Measurements from ENCODE around the gene FMNL2.
"Not testable (repeated sequence)": the region's sequence is repeated elsewhere in the genome, so short reads cannot be mapped to it uniquely, and the experiment has no call there.

FMNL2 gene

DNA sequence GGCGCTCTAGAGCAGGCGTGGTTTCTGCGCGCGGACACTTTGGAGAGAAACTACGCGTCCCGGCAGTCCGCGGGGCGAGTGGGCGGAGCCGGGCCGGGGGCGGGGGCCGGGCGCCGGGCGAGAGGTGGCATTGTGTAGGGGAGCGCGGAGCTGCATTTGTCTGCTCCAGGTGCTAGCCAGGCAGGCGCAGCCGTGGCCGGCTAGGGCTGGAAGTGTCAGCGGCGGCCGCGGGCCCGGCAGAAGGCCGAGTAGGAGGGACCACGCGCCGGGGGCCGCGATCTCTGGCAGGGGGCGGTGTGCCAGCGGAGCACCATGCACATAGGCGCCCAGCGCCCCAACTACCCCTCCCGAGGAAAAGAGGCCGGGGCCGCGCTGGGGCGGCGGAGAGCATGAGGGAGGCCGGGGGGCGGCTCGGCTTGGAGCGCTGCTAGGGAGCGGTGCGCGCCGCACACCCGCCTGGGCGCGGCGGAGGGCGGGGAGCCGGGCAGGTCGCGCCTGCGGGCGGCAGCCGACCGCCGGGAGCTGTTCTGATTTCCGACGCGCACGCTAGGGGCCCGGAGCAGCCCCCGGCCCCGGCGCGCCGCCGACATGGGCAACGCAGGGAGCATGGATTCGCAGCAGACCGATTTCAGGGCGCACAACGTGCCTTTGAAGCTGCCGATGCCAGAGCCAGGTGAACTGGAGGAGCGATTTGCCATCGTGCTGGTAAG, at the start of gene FMNL2:
FMNL2 (plus strand) TSS at position 159 of the 710 bp plus-strand sequence.
- DNase-seq: peak; percentile 94

DNA sequence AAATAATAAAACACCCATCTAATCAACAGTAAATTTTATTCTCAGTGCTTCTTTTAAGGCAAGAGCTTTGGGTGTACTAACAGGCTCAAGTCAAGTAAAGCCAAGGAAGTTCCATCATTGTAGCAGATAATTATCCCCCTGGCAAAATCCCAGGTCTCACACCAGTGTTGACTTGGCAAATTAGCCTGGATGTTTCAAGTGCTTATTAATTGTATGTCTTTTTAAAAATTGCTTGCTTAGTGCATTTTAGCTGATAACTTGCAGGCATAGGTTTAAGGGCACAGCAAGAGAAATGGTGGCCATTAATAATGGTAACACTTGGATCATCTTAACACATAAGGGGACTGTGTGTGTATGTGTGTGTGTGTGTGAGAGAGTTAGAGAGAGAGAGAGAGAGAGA, 42.0 kb upstream of the FMNL2 start:
- no peak for DNase-seq

DNA sequence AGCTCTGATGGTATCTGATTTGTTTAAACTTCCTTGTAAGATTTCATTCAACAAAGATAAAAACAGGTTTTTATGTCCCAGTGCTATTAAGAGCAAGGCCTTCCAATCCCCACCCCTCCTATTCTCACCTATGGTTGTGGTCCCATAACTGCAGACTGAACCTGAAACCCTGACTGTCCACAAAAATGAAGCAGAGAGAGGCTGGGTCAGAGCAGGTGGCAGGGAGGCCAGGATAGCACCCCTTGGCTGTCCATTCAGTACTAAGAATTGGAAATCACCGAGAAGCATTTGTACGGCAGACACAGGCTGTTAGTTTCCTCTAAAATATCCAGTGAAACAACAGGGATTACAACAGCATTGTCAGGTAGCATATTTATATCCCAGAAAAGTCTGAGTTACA, 37.3 kb upstream of the FMNL2 start:
- DNase-seq: no peak

DNA sequence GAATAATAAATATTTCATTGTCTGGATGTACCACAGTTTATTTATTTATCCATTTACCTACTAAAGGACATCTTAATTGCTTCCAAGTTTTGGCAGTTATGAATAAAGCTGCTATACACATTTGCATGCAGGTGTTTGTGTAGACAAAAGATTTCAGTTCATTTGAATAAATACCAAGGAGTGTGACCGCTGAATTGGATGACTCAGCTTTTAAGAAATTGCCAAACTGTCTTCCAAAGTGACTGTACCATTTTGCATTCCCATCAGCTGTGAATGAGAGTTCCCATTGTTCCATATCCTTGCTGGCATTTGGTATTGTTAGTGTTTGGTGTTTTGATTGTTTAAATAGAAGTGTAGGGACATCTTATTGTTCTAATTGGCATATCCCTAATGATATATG, 36.2 kb upstream of the FMNL2 start:
- no peak for DNase-seq

DNA sequence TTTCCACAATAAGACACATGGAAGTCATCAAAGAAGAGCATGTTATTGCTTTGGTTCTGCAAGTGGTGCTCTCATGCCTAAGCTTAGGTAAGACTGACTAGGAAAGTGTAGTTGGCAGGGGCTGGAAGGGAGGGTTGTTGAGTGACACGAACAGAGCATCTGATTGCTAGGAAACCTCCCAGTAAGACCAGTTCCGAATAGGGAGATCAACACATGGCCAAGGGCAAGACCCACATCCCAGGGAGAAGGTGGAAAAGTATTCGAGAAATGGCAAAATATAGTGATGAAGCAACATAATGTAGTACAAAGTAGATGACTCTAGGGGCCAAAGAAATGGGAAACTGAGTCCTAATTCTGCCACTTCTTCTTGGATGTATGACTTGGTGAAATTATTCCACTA, 33.8 kb upstream of the FMNL2 start:
- DNase-seq: no peak

DNA sequence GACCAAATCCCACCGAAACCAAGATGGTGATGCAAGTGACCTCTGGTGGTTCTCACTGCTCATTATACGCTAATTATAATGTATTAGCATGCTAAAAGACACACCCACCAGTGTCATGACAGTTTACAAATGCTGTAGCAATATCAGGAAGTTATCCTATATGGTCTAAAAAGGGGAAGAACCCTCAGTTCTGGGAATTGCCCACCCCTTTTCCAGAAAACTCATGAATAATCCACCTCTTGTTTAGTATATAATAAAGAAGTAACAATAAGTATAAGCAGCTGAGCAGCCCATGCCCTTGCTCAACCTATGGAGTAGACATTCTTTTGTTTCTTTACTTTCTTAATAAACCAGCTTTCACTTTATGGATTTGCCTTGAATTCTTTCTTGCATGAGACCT, 31.0 kb upstream of the FMNL2 start:
- DNase-seq: no peak

DNA sequence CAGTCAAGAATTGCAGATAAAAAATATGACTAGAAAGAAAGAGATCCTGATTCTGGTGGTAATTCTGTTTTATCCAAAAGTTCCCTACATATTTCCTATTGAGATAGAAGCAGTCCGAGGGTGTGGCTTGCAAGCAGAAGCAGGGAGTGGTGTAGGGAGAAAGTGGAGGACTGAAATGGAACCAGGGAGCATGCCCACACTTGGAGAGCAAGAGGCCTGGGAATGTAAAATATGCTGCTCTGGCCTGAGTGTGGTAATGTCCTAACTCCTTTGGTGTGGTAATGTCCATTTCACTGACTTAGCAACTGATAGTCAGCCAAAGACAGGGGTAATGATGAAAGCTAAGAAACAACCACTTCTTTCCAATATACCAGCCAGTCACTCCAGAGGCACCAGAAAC, 30.1 kb upstream of the FMNL2 start:
- DNase-seq: no peak

DNA sequence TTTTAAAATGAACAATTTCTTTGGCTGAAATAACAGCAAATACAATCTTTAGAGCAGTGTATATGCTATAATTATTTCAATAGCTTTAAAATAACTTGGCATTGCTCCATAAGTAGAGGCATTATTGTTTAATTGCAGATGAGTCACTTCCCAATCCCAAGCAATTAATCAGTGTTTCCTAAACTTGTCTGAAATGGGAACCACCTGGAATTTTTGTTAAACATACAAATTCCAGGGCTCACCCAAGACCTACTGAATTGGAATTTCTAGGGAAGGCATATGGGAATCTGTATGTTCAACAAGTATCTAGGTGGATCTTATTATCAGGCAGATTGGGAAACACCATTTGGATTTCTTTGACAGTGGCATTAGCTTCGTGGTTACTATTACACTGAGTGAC, 27.1 kb upstream of the FMNL2 start:
- no peak for DNase-seq

DNA sequence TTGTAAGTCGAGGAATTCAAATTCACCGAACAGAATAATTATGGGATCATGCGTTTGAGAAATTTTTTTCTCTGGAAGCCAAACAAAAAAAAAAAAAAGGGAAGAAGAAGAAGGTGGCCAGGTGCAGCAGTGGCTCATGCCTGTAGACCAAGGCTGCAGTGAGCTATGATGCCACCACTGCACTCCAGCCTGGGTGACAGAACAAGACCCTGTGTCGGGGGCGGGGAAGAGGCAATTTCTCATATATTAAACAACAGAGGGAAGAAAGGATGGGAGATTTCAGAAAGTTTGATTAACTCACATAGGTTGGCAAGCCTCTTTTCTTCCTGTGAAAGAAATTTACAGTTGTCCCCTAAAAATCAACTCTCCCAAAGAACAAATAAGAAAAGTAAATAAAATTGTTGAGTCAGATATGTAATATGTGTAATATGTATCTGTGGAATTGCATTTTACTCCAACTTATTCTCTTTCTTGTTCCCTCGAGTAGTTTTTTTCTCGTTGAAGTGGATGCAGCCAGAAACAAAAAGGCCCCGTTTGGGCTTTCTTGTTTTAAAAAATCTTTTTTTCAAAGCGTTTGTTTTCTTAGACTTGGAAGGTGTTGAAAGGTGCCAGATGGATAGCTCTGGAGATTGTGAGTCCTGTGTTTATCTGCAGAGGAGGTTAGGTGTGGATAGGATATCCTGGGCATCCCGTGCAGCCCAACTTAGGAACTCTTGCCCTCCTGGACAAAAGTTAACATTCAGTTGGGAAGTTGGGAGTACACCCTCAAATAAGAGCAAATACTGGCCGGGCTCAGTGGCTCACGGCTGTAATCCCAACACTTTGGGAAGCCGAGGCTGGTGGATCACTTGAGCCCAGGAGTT, 25.4 kb upstream of the FMNL2 start:
- no peak for DNase-seq

DNA sequence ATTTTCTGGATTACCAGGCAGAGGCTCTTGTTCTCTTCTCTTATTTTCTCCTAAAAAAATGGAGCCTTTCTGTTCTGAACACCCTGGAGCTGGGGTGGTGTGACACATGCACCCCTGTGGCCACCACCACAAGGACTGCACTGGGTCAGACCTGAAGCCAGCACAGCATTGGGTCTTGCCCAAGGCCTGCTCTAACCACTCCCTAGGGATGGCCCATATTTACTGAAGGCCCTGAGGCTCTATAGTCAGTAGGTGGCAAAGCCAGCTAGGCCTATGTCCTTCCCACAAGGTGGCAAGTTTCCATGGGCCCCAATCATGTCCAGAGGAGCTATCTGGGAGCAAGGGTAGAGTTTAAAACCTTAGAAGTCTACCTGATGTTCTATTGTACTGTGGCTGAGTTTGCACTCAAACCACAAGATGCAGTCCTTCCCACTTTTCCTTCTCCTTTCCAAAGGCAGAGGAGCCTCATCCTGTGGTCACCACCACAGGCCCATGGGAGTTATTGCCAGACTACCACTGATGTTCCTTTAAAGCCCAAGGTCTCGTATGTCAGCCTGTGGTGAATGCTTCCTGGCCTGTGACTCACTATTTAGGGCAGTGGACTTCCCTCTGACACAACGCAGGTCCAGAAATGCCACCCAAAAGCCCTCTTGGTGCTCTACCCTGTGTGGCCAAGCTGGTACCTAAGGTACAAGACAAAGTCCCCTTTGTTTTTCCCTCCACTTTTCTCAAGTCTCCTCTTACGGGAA, 15.0 kb upstream of the FMNL2 start:
- DNase-seq: peak; percentile 30

DNA sequence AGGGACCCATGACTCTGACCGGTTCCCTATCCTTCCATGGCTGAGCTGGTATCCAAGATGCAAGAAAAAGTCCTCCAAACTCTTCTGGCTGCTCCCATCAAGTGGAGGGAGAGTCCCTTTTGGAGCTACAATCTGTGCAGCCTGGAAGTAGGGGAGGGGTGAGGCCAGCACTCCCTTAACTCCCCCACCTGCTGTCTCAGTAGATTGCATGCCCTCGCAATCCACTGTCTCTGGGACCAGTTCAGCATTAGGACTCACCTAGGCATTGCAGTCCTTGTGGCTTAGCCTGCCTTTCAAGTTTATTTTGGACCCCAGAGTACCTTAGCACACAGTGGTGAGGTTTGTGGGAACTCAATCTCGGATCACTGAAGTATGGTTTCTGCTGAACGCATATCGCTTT, 14.2 kb upstream of the FMNL2 start:
- no peak for DNase-seq

DNA sequence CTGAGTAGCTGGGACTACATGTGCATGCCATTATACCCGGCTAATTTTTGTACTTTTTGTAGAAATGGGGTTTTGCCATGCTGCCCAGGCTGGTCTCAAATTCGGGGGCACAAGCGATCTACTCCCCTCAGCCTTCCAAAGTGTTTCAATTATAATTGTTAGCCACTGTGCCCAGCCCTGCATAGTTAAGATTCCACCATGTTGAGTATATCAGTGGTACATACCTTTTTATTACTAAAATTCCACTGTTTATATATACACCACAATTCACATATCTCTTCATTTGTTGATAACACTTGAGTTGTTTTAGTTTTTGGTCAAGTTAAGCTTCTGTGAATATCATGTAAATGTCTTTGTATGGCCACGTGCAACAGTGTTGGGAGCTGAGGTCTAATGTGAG, 12.8 kb upstream of the FMNL2 start:
- no peak for DNase-seq

DNA sequence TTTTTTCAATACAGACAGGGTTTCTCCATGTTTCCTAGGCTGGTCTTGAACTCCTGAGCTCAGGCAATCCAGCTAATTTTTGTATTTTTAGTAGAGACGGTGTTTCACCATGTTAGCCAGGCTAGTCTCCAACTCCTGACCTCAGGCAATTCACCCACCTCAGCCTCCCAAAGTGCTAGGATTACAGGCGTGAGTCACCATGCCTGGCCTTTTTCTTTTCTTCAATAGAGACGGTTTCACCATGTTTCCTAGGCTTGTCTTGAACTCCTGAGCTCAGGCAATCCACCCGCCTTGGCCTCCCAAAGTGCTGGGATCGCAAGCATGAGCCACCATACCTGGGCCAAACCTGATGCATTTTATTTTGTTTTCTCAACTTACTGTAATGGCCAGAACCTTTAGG, 9.8 kb upstream of the FMNL2 start:
- not testable (repeated sequence) for DNase-seq

DNA sequence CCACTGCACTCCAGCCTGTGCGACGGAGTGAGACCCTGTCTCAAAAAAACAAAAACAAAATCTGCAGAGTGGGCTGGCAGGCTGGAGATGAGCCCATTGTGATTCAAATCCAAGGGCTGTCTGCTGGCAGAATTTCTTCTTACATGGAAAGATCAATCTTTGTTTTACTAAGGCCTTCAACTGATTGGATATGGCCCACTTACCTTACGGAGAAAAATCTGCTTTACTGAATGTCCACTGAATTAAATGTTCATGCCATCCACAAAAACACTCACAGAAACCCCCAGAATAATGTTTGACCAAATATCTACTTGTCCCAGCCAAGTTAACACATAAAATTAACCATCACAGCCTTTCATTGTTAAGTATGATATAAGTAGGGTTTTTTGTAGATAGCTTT, 8.3 kb upstream of the FMNL2 start:
- no peak for DNase-seq

DNA sequence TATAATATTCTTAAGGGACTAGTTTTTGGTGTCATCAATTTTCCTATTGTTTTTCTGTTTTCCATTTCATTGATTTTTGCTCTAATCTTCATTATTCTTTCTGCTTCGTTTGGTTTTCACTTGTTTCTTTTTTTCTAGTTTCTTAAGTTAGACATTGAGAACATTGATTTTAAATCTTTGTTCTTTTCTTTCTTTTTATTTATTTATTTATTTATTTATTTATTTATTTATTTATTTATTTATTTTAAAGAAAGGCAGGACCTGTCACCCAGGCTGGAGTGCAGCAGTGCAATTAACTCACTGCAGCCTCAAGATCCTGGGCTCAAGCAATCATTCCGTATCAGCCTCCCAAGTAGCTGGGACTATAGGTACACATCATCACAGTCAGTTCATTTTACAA, 7.0 kb upstream of the FMNL2 start:
- DNase-seq: no peak

DNA sequence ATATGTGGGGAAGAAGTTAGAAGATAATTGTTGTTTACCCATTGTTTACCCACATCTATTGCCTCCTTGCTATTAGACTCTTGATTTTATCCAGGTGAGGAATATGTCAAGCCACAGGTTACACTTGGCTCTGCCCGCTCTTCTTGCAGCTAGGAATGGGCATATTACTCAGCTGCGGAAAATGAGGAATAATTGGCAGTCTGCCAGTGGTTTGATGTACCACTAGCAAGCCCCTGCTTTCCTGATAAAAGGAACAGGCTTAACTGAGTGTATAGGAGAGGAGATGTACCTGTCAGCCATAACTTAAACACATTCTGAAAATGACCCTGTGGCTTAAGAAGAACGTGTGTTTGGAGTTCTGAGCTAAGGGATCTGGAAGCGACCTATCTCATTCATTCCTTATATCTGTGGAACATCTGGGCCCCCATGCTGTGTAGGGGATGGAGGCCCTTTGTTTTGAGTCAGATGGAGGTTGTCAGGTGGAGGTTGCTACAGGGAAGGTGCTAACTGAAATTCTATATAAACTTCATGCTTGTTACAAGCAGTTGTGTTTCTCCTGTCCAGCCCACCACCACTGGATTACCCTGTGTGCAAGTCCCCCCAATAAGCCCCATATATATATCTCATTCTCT, 4.6 kb upstream of the FMNL2 start:
- no peak for DNase-seq

DNA sequence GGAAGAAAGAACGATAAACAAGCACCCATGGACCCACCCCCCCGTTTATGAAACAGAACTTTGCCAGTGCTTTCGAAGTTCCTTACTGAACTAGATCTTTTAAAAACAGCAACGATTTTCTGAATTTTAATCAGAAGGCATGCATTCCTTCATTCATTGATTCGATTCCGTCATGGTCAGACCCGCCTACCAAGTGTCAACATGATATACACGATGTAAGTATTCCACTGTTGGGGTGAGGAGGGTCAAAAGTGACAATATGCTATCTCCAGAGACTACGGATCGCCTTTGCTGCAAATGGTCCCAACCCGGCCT, 316 bp upstream of the FMNL2 start:
- DNase-seq: no peak

DNA sequence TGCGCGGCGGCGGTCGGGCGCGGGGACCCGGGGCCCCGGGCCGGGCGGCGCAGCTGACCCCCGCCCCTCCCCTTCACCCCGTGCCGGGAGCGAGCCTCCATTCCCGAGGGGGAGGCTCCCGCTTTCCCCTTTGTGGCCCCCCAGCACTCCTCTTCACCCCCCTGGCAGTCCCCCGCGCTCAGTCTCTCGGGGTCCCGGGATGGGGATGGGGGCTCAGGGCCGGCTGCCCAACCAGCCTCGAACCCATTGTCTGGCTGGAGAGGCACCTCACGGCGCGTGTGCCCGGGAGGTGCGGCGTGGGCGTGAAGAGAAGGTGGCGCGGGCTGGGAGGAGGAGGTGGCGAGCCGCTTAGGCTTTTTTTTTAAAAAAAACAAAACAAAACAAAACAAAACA, 748 bp downstream of the FMNL2 start:
- peak; percentile 49 for DNase-seq

DNA sequence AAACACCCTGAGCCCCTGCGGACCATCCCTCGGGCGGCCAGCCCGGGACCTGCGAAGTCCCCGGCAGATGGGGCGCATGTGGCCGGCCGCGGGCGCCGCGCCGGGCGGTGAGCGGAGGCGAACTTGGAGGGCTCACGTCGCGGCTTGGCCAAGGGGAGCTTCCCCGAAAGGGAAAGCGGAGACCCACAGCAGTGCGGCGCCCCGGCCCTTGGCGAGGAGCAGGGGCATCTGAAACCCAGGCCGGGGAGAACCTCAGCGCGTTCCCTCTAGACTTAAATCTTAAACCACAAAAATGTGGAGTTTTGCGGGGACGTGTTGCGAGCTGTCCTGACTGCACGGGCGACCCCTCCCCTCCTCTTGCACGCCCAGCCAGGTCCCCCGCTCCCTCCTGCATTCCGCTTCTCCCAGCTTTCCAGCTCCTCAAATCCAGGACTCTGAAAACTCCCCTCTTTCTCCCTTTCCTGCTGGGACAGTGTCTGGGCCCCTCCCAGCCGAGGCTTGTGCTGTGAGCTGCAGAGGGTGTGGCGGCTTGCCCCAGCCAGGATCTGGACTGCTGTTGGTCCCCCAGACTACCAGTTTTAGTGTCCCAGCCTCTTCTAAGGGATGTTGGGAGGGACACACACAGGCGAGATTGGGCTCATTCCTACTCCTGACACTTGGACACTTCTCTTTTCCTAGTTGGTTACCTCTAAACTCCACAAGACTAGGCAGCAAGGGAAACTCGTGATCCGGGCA, 1.3 kb downstream of the FMNL2 start:
- DNase-seq: peak; percentile 76

DNA sequence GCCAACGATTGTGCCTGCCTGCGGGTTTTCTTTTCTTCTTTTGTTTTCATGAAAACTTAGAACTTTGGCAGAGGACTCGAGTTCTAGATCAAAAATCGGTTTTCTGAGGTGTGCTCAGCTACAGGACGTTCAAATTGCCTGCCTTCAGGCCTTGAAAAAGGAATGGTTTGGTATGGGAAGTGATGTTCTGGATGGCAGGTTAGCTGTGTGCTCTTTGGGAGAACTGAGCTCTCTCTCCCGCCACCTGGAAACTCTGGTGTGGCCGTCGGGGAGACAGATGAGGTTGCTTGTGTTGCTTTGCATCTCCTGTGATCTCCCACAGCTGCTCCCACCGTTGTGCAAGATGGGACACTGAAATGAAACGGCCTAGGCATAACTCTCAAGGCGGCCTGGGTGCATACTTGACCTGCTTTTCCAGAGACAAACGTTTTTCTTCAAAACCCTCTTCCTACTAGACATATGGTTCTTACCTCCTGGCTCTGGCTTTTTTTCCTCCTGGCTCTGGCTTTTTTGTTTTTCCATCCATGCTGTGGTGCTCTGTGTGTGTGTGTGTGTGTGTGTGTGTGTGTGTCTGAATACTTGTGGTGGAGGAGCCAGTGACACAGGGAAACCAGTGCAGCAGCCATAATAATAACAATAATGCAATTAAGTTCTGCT, 2.0 kb downstream of the FMNL2 start:
- peak; percentile 59 for DNase-seq

DNA sequence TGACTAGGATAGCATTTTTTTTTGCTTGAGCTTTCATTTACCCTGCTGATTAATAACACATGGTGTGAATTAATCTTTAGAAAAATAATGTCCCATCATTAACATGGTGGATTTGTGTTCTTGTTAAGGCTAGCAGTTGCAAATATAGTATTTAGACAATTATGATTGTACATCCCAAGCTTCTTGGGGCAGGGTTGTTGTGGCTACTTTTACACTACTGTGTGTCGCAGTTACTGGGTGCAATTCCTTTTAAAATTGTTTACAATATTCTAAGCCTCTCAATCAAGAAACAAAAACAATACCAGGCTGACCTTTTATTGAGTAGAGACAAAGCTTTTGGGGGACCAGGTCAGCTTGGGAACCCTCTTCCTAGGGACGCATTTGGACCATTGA, 2.5 kb downstream of the FMNL2 start:
- DNase-seq: no peak

All from femur (tissue), 1 donor.